GM12872 (cell line): Measurements from ENCODE around the gene C6orf132.

Experiments
- CTCF ChIP-seq: IDR thresholded peaks from 3 replicates; pipeline ENCODE4 v1.5.1; 2011; ENCODE audit warnings: low read depth, mild to moderate bottlenecking, low read length, moderate library complexity; ENCODE audit not compliant: insufficient read depth

Gene C6orf132

GRCh38 chr6:42100029-42100901 is 42.2 kb downstream of the C6orf132 start:
- no peak for TF ChIP-seq CTCF

- TF ChIP-seq CTCF = no peak
These were observed 42.9 kb downstream of the C6orf132 start for GRCh38 chr6:42099340-42100028.

GRCh38 chr6:42095776-42096541 is 46.5 kb downstream of the C6orf132 start:
- TF ChIP-seq CTCF = 0 out of 3 replicates have a peak, but pooled peaks have one; percentile 2

GRCh38 chr6:42095094-42095493 is 47.3 kb downstream of the C6orf132 start:
- TF ChIP-seq CTCF = no peak

GRCh38 chr6:42093582-42094329 is 48.7 kb downstream of the C6orf132 start:
- TF ChIP-seq CTCF = no peak

- no peak for TF ChIP-seq CTCF
These were observed 50.7 kb downstream of the C6orf132 start for GRCh38 chr6:42091718-42092023.
